ENCODE data around the gene ANXA9.

ANXA9 gene

GRCh38 chr1:150972417-150972940 lies 9.6 kb upstream of the ANXA9 start:
- no peak for TF ChIP-seq REST (IDR thresholded peaks at IDR 0.05; ENCODE audit: low read depth)

- TF ChIP-seq TAF1 (IDR thresholded peaks at IDR 0.05; ENCODE audit: low read depth) (no peak), NFIC (IDR thresholded peaks at IDR 0.05) (no peak), USF1 (IDR thresholded peaks at IDR 0.05) (no peak), FOXM1 (IDR thresholded peaks at IDR 0.05; ENCODE audit: borderline replicate concordance, low read depth) (no peak), EP300 (IDR thresholded peaks at IDR 0.05; ENCODE audit: borderline replicate concordance) (no peak), EGR1 (IDR thresholded peaks at IDR 0.05) (no peak), MAX (IDR thresholded peaks at IDR 0.05) (no peak), REST (IDR thresholded peaks at IDR 0.05; ENCODE audit: low read depth) (no peak), TEAD4 (IDR thresholded peaks at IDR 0.05) (no peak), TCF12 (IDR thresholded peaks at IDR 0.05; ENCODE audit: low read depth) (no peak), ZBTB7A (IDR thresholded peaks at IDR 0.05; ENCODE audit: low read depth) (no peak), CEBPB (IDR thresholded peaks at IDR 0.05) (no peak), RAD21 (IDR thresholded peaks at IDR 0.05; ENCODE audit: low read depth) (no peak), YY1 (IDR thresholded peaks at IDR 0.05; ENCODE audit: low read depth) (no peak), CREB1 (IDR thresholded peaks at IDR 0.05; ENCODE audit: low read depth) (no peak)
Measured at GRCh38 chr1:150973258-150973835, 8.7 kb upstream of the ANXA9 start.

GRCh38 chr1:150973836-150974579 lies 8.1 kb upstream of the ANXA9 start:
- TF ChIP-seq MAX (IDR thresholded peaks at IDR 0.05) (peak; percentile 48), TAF1 (IDR thresholded peaks at IDR 0.05; ENCODE audit: low read depth) (no peak), TEAD4 (IDR thresholded peaks at IDR 0.05) (no peak)

GRCh38 chr1:150974580-150975478 lies 7.3 kb upstream of the ANXA9 start, which contains the start of gene CERS2:
CERS2 (minus strand) TSS chr1:150974835; CDS start chr1:150969090, 5,745 bp downstream.
- no peak for TF ChIP-seq MAX (IDR thresholded peaks at IDR 0.05)
- no peak for TF ChIP-seq FOXM1 (IDR thresholded peaks at IDR 0.05; ENCODE audit: borderline replicate concordance, low read depth)
- no peak for TF ChIP-seq USF1 (IDR thresholded peaks at IDR 0.05)
- TF ChIP-seq ZBTB7A (IDR thresholded peaks at IDR 0.05; ENCODE audit: low read depth) = peak; percentile 85; the same call in 1 of the 2 replicates

- no peak for TF ChIP-seq YY1 (IDR thresholded peaks at IDR 0.05; ENCODE audit: low read depth)
- no peak for TF ChIP-seq EGR1 (IDR thresholded peaks at IDR 0.05)
- TF ChIP-seq NFIC (IDR thresholded peaks at IDR 0.05) = no peak
- no peak for TF ChIP-seq TEAD4 (IDR thresholded peaks at IDR 0.05)
- TF ChIP-seq RAD21 (IDR thresholded peaks at IDR 0.05; ENCODE audit: low read depth) = no peak
- no peak for TF ChIP-seq ZBTB7A (IDR thresholded peaks at IDR 0.05; ENCODE audit: low read depth)
- no peak for TF ChIP-seq FOXM1 (IDR thresholded peaks at IDR 0.05; ENCODE audit: borderline replicate concordance, low read depth)
- TF ChIP-seq EP300 (IDR thresholded peaks at IDR 0.05; ENCODE audit: borderline replicate concordance) = no peak
- TF ChIP-seq CREB1 (IDR thresholded peaks at IDR 0.05; ENCODE audit: low read depth) = no peak
- TF ChIP-seq REST (IDR thresholded peaks at IDR 0.05; ENCODE audit: low read depth) = no peak
- TF ChIP-seq USF1 (IDR thresholded peaks at IDR 0.05) = no peak
- no peak for TF ChIP-seq TCF12 (IDR thresholded peaks at IDR 0.05; ENCODE audit: low read depth)
- TF ChIP-seq TAF1 (IDR thresholded peaks at IDR 0.05; ENCODE audit: low read depth) = no peak
- TF ChIP-seq MAX (IDR thresholded peaks at IDR 0.05) = no peak
- TF ChIP-seq CEBPB (IDR thresholded peaks at IDR 0.05) = no peak
Measured at GRCh38 chr1:150976401-150976821, 5.7 kb upstream of the ANXA9 start.
